Right ventricle myocardium superior (tissue), 1 donor: ENCODE data around the gene OR1Q1. TPM values are rescaled to one million over a fixed set of nuclear protein-coding genes. Genes with fewer than 3 reads are reported as not detected.
"Not testable (repeated sequence)": the region's sequence is repeated elsewhere in the genome, so short reads cannot be mapped to it uniquely, and the experiment has no call there.

Source experiments
- ATAC-seq: fragments of 200-7000 bp; cut with Tn5 transposase; one replicate; pipeline ENCODE4 v1.9.1; 2020; ENCODE audit warnings: mild to moderate bottlenecking; ENCODE audit not compliant: poor library complexity
- DNase-seq: peaks from one replicate; pipeline ENCODE4 v3.0.0-alpha.2; 2020
- intact Hi-C: fragments of 100-400 bp; cut with DNase I; formaldehyde crosslinking; loops from one replicate; pipeline ENCODE4 v1.11.2; 2022
- long read RNA-seq: library from polyadenylated mRNA; unstranded; transcript quantifications from one replicate; pipeline ENCODE4 v2.0.0, GENCODE V29; 2021
- total RNA-seq: library from RNA; stranded (reverse); fragmentation: NEBNext Ultra II Directional; extraction: Animal tissue kit (Norgen Biotek cat#: 25700); gene quantifications from one replicate; pipeline ENCODE4 v1.2.1, GENCODE V29; 2021
- donor health status: DM: no; HTN: yes; CAD: no; lungs with severe emphysema.

Gene OR1Q1
- total RNA-seq = not detected
- long read RNA-seq = 0 reads

- DNase-seq (no peak), ATAC-seq (no peak)
- intact Hi-C loops = no loop called here
These were observed at the start of gene OR1Q1 for GRCh38 chr9:122614362-122614761. Gene OR1Q1, plus strand, starts transcription at chr9:122614738. Its CDS starts 0 bp downstream, at chr9:122614738.

GRCh38 chr9:122567901-122568300 is 46.6 kb upstream of the OR1Q1 start:
- intact Hi-C loops = no loop called here
- no peak for ATAC-seq

GRCh38 chr9:122572456-122572855 is 42.1 kb upstream of the OR1Q1 start:
- intact Hi-C loops = no loop called here

More at GRCh38 chr9:122567901-122568300, 46.6 kb upstream of the OR1Q1 start:
- DNase-seq = no peak

GRCh38 chr9:122579874-122580273 is 34.7 kb upstream of the OR1Q1 start:
- DNase-seq = no peak
- intact Hi-C loops = no loop called here
- no peak for ATAC-seq

More at GRCh38 chr9:122572456-122572855, 42.1 kb upstream of the OR1Q1 start:
- ATAC-seq (no peak), DNase-seq (no peak)

- DNase-seq (no peak), ATAC-seq (no peak)
- intact Hi-C loops = no loop called here
These were observed 34.2 kb upstream of the OR1Q1 start for GRCh38 chr9:122580360-122580759.

GRCh38 chr9:122583284-122583683 is 31.3 kb upstream of the OR1Q1 start, which contains the start of gene OR1L8:
Gene OR1L8, minus strand, starts transcription at chr9:122583384. Its CDS starts 14,907 bp downstream, at chr9:122568477.
- ATAC-seq, intact Hi-C loops, DNase-seq: not testable (repeated sequence)

- ATAC-seq (no peak), DNase-seq (no peak)
- intact Hi-C loops = no loop called here
These were observed 8.8 kb upstream of the OR1Q1 start for GRCh38 chr9:122605691-122606090.

- DNase-seq (no peak), ATAC-seq (no peak)
- intact Hi-C loops = no loop called here
These were observed 8.0 kb upstream of the OR1Q1 start for GRCh38 chr9:122606587-122606986.

- intact Hi-C loops = no loop called here
- DNase-seq = no peak
- ATAC-seq = no peak
These were observed 4.7 kb upstream of the OR1Q1 start for GRCh38 chr9:122609804-122610203.

- intact Hi-C loops = no loop called here
- DNase-seq (no peak), ATAC-seq (no peak)
These were observed 5.5 kb downstream of the OR1Q1 start for GRCh38 chr9:122619996-122620395.

GRCh38 chr9:122642226-122642625 is 27.7 kb downstream of the OR1Q1 start:
- DNase-seq = no peak
- no peak for ATAC-seq
- intact Hi-C loops = no loop called here

- ATAC-seq (no peak), DNase-seq (no peak)
- intact Hi-C loops = no loop called here
These were observed 41.8 kb downstream of the OR1Q1 start for GRCh38 chr9:122656378-122656777.

- DNase-seq (no peak), ATAC-seq (no peak)
- intact Hi-C loops = no loop called here
These were observed 43.0 kb downstream of the OR1Q1 start, which contains the start of gene OR1B1 for GRCh38 chr9:122657527-122657926. Gene OR1B1, minus strand, starts transcription at chr9:122657627.

GRCh38 chr9:122661416-122661815 is 46.9 kb downstream of the OR1Q1 start, which contains the start of gene OR1L1:
Gene OR1L1, plus strand, starts transcription at chr9:122661716. Its CDS starts 0 bp downstream, at chr9:122661716.
- intact Hi-C loops = no loop called here
- ATAC-seq = no peak
- DNase-seq = no peak

Other genes with a start within 250 kb of the OR1Q1 start
- 4.0 TPM for gene PTGS1, start 243.7 kb upstream of the OR1Q1 start, total RNA-seq
- gene OR1J1, start 136.8 kb upstream of the OR1Q1 start, total RNA-seq = not detected
- gene OR1J2, start 103.9 kb upstream of the OR1Q1 start, total RNA-seq = not detected
- gene OR1J4, start 95.6 kb upstream of the OR1Q1 start, total RNA-seq = not detected
- not detected for gene OR1N1, start 87.4 kb upstream of the OR1Q1 start, total RNA-seq
- not detected for gene OR1N2, start 61.6 kb upstream of the OR1Q1 start, total RNA-seq
- not detected for gene OR1L8, start 31.4 kb upstream of the OR1Q1 start, total RNA-seq
- gene OR1B1, start 42.9 kb downstream of the OR1Q1 start, total RNA-seq = not detected
- not detected for gene OR1L1, start 47.0 kb downstream of the OR1Q1 start, total RNA-seq
- gene OR1L3, start 60.4 kb downstream of the OR1Q1 start, total RNA-seq = not detected
- gene OR1L4, start 109.3 kb downstream of the OR1Q1 start, total RNA-seq = not detected
- gene OR1L6, start 127.6 kb downstream of the OR1Q1 start, total RNA-seq = not detected
- gene OR5C1, start 174.2 kb downstream of the OR1Q1 start, total RNA-seq = not detected
- gene OR1K1, start 185.4 kb downstream of the OR1Q1 start, total RNA-seq = not detected
- gene PDCL, start 213.8 kb downstream of the OR1Q1 start, total RNA-seq = 7.4 TPM